Fibroblast of peridontal ligament (primary cell): Measurements from ENCODE around the gene ZNF584.

ENCODE experiments used
- DNase-seq: peaks from one replicate; pipeline ENCODE4 v3.0.0-alpha.2; 2010; ENCODE audit errors: extremely low read depth

ZNF584 gene

DNA sequence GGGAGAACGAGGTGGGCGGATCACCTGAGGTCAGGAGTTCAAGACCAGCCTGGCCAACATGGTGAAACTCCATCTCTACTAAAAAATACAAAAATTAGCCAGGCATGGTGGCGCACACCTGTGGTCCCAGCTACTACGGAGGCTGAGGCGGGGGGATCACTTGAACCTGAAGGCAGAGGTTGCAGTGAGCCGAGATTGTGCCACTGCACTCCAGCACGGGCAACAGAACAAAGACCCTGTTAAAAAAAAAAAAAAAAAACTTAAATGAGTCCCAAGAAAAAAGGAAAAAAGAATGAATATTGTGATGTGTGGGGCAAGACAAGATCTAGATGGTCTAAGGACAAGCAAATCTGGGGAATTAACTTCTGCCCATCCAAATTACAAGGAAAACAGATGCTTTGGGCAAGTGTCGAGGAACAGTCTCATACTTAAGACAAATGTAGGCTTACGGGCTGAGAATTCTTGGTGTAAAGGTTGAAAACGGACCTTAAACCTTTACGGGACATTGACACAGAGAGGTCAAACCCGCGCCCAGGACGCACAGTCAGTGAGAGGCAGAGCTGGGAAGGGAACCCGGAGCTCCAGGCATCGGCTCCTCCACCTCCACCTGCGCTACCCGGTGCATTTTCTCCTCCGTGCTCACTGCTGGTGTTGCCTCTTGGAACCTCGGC is 57.8 kb downstream of the ZNF584 start:
- no peak for DNase-seq

DNA sequence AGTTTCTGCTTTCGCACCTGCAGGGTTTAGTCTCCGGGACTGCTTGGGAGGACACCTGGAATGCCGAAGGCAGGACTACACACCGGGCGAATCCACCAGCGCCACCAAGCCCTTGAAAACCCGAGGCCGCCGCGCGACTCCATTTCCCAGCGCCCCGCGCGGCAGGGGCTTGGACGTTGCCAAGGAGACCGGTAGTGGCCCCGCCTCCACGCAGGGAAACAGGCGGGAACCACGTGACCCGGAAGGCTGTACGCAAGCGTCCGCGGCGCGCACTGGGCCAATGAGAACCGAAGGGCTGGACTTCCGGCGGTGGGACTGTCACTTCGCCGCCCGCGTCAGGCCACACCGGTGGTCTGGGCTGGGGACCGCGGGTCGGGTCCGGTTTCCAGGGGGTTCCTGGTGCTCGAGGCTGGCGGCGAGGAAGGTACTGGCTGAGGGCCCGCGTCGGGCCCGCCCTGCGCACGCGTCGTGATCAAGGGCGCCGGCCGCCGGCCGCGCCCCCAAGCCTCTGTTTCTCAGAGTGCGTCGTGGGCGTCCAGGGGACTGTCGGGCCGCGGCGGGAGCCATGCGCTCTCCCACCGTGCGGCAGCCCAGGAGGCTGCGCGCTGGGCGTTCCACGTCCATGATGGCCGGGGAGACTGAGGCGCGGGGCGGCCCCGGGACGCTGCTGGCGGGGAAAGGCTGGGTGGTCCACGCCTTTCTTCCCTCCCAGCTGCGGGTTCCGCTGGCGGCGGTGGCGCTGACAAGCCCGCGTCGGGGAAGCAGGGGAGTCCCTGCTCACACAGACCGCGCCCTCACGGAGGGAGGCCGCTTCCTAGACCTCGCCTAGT is 58.5 kb downstream of the ZNF584 start, which contains the start of gene ZNF324:
Gene ZNF324, plus strand, starts transcription at position 321 of the 830 bp plus-strand sequence. CDS start 2,106 bp downstream, outside the sequence.
- DNase-seq, result peak; percentile 91
